Testis (tissue), 3 donors: ENCODE data around the gene EEFSEC. TPM values are rescaled to one million over a fixed set of nuclear protein-coding genes. Genes with fewer than 3 reads are reported as not detected.

Experiments
- DNase-seq: peaks from one replicate; pipeline ENCODE4 v3.0.0-alpha.2; 2019
- H3K27ac ChIP-seq, 2 donors: fragments of 200-600 bp; sonication (generic); one replicate each; pipeline ENCODE4 v1.5.1; 2019
- H3K27me3 ChIP-seq: fragments of 200-600 bp; sonication (generic); one replicate; pipeline ENCODE4 v1.5.1; 2019
- H3K36me3 ChIP-seq: fragments of 200-600 bp; sonication (generic); one replicate; pipeline ENCODE4 v1.5.1; 2017; ENCODE audit warnings: low read depth; ENCODE audit errors: missing control alignments
- H3K4me1 ChIP-seq: fragments of 200-600 bp; sonication (generic); one replicate; pipeline ENCODE4 v1.5.1; 2019
- H3K4me3 ChIP-seq, 2 donors: fragments of 200-600 bp; sonication (generic); one replicate each; pipeline ENCODE4 v1.5.1; 2017 to 2019
- H3K9me3 ChIP-seq: fragments of 200-600 bp; sonication (generic); one replicate; pipeline ENCODE4 v1.5.1; 2017
- CTCF ChIP-seq, 3 experiments: fragments of 450-650 bp in 2 of 3; fragments of 200-600 bp in 1 of 3; sonication (generic) in 1 of 3; IDR thresholded peaks; one replicate each; pipeline ENCODE4 v1.5.1; 2016 to 2019; ENCODE audit warnings: antibody characterized with exemption in 3 of 3, mild to moderate bottlenecking in 2 of 3, moderate library complexity in 1 of 3
- POLR2A ChIP-seq: fragments of 450-650 bp; IDR thresholded peaks from one replicate; pipeline ENCODE4 v1.6.1; 2017; ENCODE audit warnings: antibody characterized with exemption, mild to moderate bottlenecking, moderate library complexity
- WGBS, 2 donors: methylation state at CpG; one replicate each; pipeline ENCODE4 v1.1.5; 2018; 5-methylcytosine and 5-hydroxymethylcytosine counted together
- intact Hi-C: fragments of 100-400 bp; cut with DNase I; formaldehyde crosslinking; loops from one replicate; pipeline ENCODE4 v1.15.1; 2023; ENCODE audit warnings: low total_unique reads
- polyA plus RNA-seq: library from polyadenylated mRNA; stranded (reverse); fragments of 350-450 nt; fragmentation: Illumina TruSeq; extraction: RNeasy Lipid Tissue Mini Kit (QIAGEN cat#74804); gene quantifications from one replicate; pipeline ENCODE4 v1.2.3, GENCODE V29; 2014; ENCODE audit warnings: low read depth, low replicate concordance; ENCODE audit not compliant: insufficient read depth
- total RNA-seq, 2 donors: library from RNA; depleted of rRNA; stranded (reverse); fragments of >200 nt; gene quantifications; one replicate each; pipeline ENCODE4 v1.2.3, GENCODE V29; 2016

Gene EEFSEC
- total and polyA plus RNA-seq, 3 donors from 2014 or later, result 35.4 to 40.3 (median 35.4) TPM

GRCh38 chr3:128452120-128452519 is 298.8 kb downstream of the EEFSEC start:
- DNase-seq, result no peak
- Histone ChIP-seq H3K27me3 (no peaks in the 10 kb centered on the region), H3K4me3 (no peak overlapping the region), H3K27ac (no peak overlapping the region), H3K4me1 (no peaks in the 10 kb centered on the region), H3K9me3 (no peaks in the 10 kb centered on the region), H3K36me3 (no peaks in the 10 kb centered on the region)
- TF ChIP-seq POLR2A, result no peak
- TF ChIP-seq CTCF (IDR thresholded peaks at IDR 0.05), result no peak
- WGBS, 2 donors, result 92 to 95% methylated on average over 8 to 9 of the region's 9 CpGs
- intact Hi-C loops, result no loop called here

GRCh38 chr3:128452678-128453275 is 299.5 kb downstream of the EEFSEC start:
- no peaks in the 10 kb centered on the region for H3K9me3 ChIP-seq
- H3K27ac ChIP-seq, result no peak overlapping the region
- 85 to 90% methylated on average over 13 to 21 of the region's 21 CpGs for WGBS, 2 donors
- H3K27me3 ChIP-seq, result no peaks in the 10 kb centered on the region
- no peak for DNase-seq
- intact Hi-C loops, result no loop called here
- H3K4me3 ChIP-seq, result no peak overlapping the region
- no peaks in the 10 kb centered on the region for H3K4me1 ChIP-seq
- TF ChIP-seq CTCF (IDR thresholded peaks at IDR 0.05) (no peak), POLR2A (no peak)
- H3K36me3 ChIP-seq, result no peaks in the 10 kb centered on the region

- 82 to 93% methylated on average over 10 to 21 of the region's 21 CpGs for WGBS, 2 donors
- Histone ChIP-seq H3K9me3 (no peaks in the 10 kb centered on the region), H3K36me3 (no peaks in the 10 kb centered on the region), H3K27me3 (no peaks in the 10 kb centered on the region), H3K4me3 (no peak overlapping the region), H3K4me1 (no peaks in the 10 kb centered on the region), H3K27ac (no peak overlapping the region)
- TF ChIP-seq CTCF (IDR thresholded peaks at IDR 0.05) (no peak), POLR2A (no peak)
- intact Hi-C loops, result no loop called here
- DNase-seq, result no peak
These were observed 300.4 kb downstream of the EEFSEC start for GRCh38 chr3:128453501-128454309.

GRCh38 chr3:128454310-128454618 is 301.0 kb downstream of the EEFSEC start:
- 60 to 97% methylated on average over 1 to 2 of the region's 2 CpGs for WGBS, 2 donors
- DNase-seq, result no peak
- no peak overlapping the region for H3K27ac ChIP-seq
- no peak overlapping the region for H3K4me3 ChIP-seq
- H3K27me3 ChIP-seq, result no peaks in the 10 kb centered on the region
- no peaks in the 10 kb centered on the region for H3K9me3 ChIP-seq
- no peaks in the 10 kb centered on the region for H3K4me1 ChIP-seq
- intact Hi-C loops, result no loop called here
- H3K36me3 ChIP-seq, result no peaks in the 10 kb centered on the region
- no peak for TF ChIP-seq CTCF (IDR thresholded peaks at IDR 0.05)
- TF ChIP-seq POLR2A, result no peak

GRCh38 chr3:128455116-128455515 is 301.8 kb downstream of the EEFSEC start:
- TF ChIP-seq CTCF (IDR thresholded peaks at IDR 0.05) (no peak), POLR2A (no peak)
- H3K4me3 ChIP-seq, result no peak overlapping the region
- no peak overlapping the region for H3K27ac ChIP-seq
- H3K27me3 ChIP-seq, result no peaks in the 10 kb centered on the region
- 75 to 82% methylated on average over 5 of the region's 5 CpGs for WGBS, 2 donors
- intact Hi-C loops, result no loop called here
- H3K9me3 ChIP-seq, result no peaks in the 10 kb centered on the region
- no peaks in the 10 kb centered on the region for H3K4me1 ChIP-seq
- H3K36me3 ChIP-seq, result no peaks in the 10 kb centered on the region
- DNase-seq, result no peak
